Epithelial cell of prostate (primary cell): ENCODE data around the gene SHQ1.
"Not testable (repeated sequence)": the region's sequence is repeated elsewhere in the genome, so short reads cannot be mapped to it uniquely, and the experiment has no call there.

ENCODE experiments used
- DNase-seq: peaks from one replicate; pipeline ENCODE4 v3.0.0-alpha.2; 2011; ENCODE audit warnings: low read depth, low spot score
- H3K27ac ChIP-seq: fragments of 450-650 bp; 2 replicates; pipeline ENCODE4 v1.5.1; 2017; ENCODE audit warnings: mild to moderate bottlenecking

Gene SHQ1

GRCh38 chr3:72804361-72804760 is 43.9 kb downstream of the SHQ1 start:
- H3K27ac ChIP-seq, result no peak overlapping the region
- DNase-seq, result no peak

GRCh38 chr3:72803573-72803972 is 44.7 kb downstream of the SHQ1 start:
- H3K27ac ChIP-seq, result no peak overlapping the region
- no peak for DNase-seq

GRCh38 chr3:72802001-72802400 is 46.2 kb downstream of the SHQ1 start:
- no peak overlapping the region for H3K27ac ChIP-seq
- no peak for DNase-seq

GRCh38 chr3:72800869-72801268 is 47.4 kb downstream of the SHQ1 start:
- no peak for DNase-seq
- no peak overlapping the region for H3K27ac ChIP-seq

- DNase-seq, result no peak
- H3K27ac ChIP-seq, result no peak overlapping the region
Observed at GRCh38 chr3:72798552-72799195, 49.6 kb downstream of the SHQ1 start.

GRCh38 chr3:72797773-72798543 is 50.3 kb downstream of the SHQ1 start:
- no peak overlapping the region for H3K27ac ChIP-seq
- DNase-seq, result no peak

GRCh38 chr3:72794079-72794478 is 54.2 kb downstream of the SHQ1 start:
- no peak for DNase-seq
- H3K27ac ChIP-seq, result no peak overlapping the region

- no peak for DNase-seq
- no peak overlapping the region for H3K27ac ChIP-seq
Observed at GRCh38 chr3:72791161-72791560, 57.1 kb downstream of the SHQ1 start.

- no peak for DNase-seq
- no peak overlapping the region for H3K27ac ChIP-seq
Observed at GRCh38 chr3:72789786-72790185, 58.5 kb downstream of the SHQ1 start.

- H3K27ac ChIP-seq, DNase-seq: not testable (repeated sequence)
Observed at GRCh38 chr3:72788232-72788631, 60.0 kb downstream of the SHQ1 start.

- no peak for DNase-seq
- H3K27ac ChIP-seq, result no peak overlapping the region
Observed at GRCh38 chr3:72786668-72787067, 61.6 kb downstream of the SHQ1 start.

- DNase-seq, result no peak
- no peak overlapping the region for H3K27ac ChIP-seq
Observed at GRCh38 chr3:72784226-72784625, 64.0 kb downstream of the SHQ1 start.

GRCh38 chr3:72782521-72782920 is 65.7 kb downstream of the SHQ1 start:
- DNase-seq, result no peak
- no peak overlapping the region for H3K27ac ChIP-seq

- H3K27ac ChIP-seq, result no peak overlapping the region
- no peak for DNase-seq
Observed at GRCh38 chr3:72769758-72770540, 78.3 kb downstream of the SHQ1 start.

GRCh38 chr3:72768936-72769335 is 79.3 kb downstream of the SHQ1 start:
- H3K27ac ChIP-seq, result no peak overlapping the region
- DNase-seq, result no peak

- no peak for DNase-seq
- H3K27ac ChIP-seq, result no peak overlapping the region
Observed at GRCh38 chr3:72768481-72768880, 79.8 kb downstream of the SHQ1 start.

- no peak for DNase-seq
- no peak overlapping the region for H3K27ac ChIP-seq
Observed at GRCh38 chr3:72768006-72768441, 80.2 kb downstream of the SHQ1 start.

- H3K27ac ChIP-seq, result no peak overlapping the region
Observed at GRCh38 chr3:72766866-72767265, 81.4 kb downstream of the SHQ1 start.

GRCh38 chr3:72763751-72764440 is 84.3 kb downstream of the SHQ1 start:
- DNase-seq, result no peak
- no peak overlapping the region for H3K27ac ChIP-seq

More at GRCh38 chr3:72766866-72767265, 81.4 kb downstream of the SHQ1 start:
- DNase-seq, result no peak

- no peak for DNase-seq
- H3K27ac ChIP-seq, result no peak overlapping the region
Observed at GRCh38 chr3:72761410-72761809, 86.8 kb downstream of the SHQ1 start.
